SK-N-DZ (cell line): ENCODE results near the gene DHRSX.
A peak's percentile ranks its signal among the peaks of the same experiment; 100 is the strongest.
"Not testable (repeated sequence)": the region's sequence is repeated elsewhere in the genome, so short reads cannot be mapped to it uniquely, and the experiment has no call there.

Experiments
- DNase-seq: peaks from one replicate; pipeline ENCODE4 v3.0.0-alpha.2; 2015; ENCODE audit warnings: low spot score

The DHRSX gene

GRCh38 chrX:2224161-2224560, 276.6 kb downstream of the DHRSX start:
- no peak for DNase-seq

- DNase-seq = no peak
Observed at GRCh38 chrX:2220829-2221567, 279.8 kb downstream of the DHRSX start.

GRCh38 chrX:2220296-2220695, 280.5 kb downstream of the DHRSX start:
- no peak for DNase-seq

GRCh38 chrX:2214138-2214823, 286.5 kb downstream of the DHRSX start:
- not testable (repeated sequence) for DNase-seq

GRCh38 chrX:2211667-2212066, 289.1 kb downstream of the DHRSX start:
- DNase-seq = not testable (repeated sequence)

- no peak for DNase-seq
Observed at GRCh38 chrX:2193273-2193592, 307.5 kb downstream of the DHRSX start.

- peak; percentile 2 for DNase-seq
Observed at GRCh38 chrX:2192584-2193272, 308.0 kb downstream of the DHRSX start.

GRCh38 chrX:2188840-2189239, 311.9 kb downstream of the DHRSX start:
- DNase-seq = no peak

GRCh38 chrX:2188330-2188792, 312.4 kb downstream of the DHRSX start:
- DNase-seq = no peak

GRCh38 chrX:2187352-2188115, 313.2 kb downstream of the DHRSX start:
- DNase-seq = no peak

- no peak for DNase-seq
Observed at GRCh38 chrX:2185341-2186082, 315.3 kb downstream of the DHRSX start.

GRCh38 chrX:2184089-2184488, 316.7 kb downstream of the DHRSX start:
- DNase-seq = no peak

GRCh38 chrX:2183193-2183725, 317.5 kb downstream of the DHRSX start:
- no peak for DNase-seq

- no peak for DNase-seq
Observed at GRCh38 chrX:2177541-2177940, 323.2 kb downstream of the DHRSX start.

GRCh38 chrX:2176733-2177132, 324.0 kb downstream of the DHRSX start:
- DNase-seq = no peak

GRCh38 chrX:2176274-2176673, 324.5 kb downstream of the DHRSX start:
- no peak for DNase-seq

- DNase-seq = no peak
Observed at GRCh38 chrX:2172359-2172758, 328.4 kb downstream of the DHRSX start.
